Activated CD4-positive, CD25-positive, alpha-beta regulatory T cell treated with anti-CD3 and anti-CD28 coated beads, Interleukin-2, amount 50 U/mL, for 16 hours (primary cell): Measurements from ENCODE around the gene THSD4.
"Not testable (repeated sequence)": the region's sequence is repeated elsewhere in the genome, so short reads cannot be mapped to it uniquely, and the experiment has no call there.

Source experiments
- DNase-seq: peaks from one replicate; pipeline ENCODE4 v3.0.0-alpha.2; 2020; ENCODE audit warnings: low read depth, low spot score

The THSD4 gene

DNA sequence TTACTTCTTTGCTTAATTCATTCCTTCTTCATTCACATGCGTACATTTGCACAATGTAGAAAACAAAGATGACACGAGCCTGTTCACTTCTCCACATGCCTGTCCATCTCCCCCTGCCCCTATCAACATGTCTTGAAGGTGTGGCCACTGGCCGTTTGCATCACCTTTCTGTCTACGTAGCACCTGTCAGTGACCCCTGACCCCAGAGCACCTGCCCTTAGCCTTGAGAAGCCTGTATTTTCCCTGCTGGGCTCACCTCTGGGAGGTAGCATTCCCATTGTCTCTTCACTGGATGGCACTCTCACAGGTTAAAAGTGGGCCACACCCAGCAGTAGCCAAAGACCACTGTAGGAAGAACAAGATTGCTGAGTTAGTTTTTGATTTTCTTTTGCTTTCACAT lies 234.1 kb downstream of the THSD4 start:
- no peak for DNase-seq

GRCh38 chr15:71349736-71350526 lies 234.7 kb downstream of the THSD4 start:
- no peak for DNase-seq

GRCh38 chr15:71350622-71351378 lies 235.5 kb downstream of the THSD4 start:
- no peak for DNase-seq

DNA sequence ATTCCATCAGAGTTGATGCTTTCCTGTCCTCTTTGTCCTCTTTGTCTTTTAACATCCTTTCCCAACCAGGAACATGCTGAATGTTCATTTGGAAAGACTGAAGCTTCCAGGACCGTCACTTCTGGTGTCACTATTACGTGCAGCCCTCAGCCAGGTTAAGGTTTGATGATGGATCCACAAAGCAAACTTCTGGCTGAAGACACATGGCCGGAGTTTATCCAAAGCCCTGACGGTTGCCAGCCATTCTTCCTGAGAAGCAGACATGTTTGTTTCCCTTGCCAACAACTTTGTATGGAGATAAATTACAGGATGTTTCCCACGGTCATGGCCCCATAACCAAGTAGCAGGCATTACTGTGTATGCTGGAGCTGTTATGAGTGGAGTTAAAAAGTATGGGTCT lies 236.9 kb downstream of the THSD4 start:
- DNase-seq, result no peak

DNA sequence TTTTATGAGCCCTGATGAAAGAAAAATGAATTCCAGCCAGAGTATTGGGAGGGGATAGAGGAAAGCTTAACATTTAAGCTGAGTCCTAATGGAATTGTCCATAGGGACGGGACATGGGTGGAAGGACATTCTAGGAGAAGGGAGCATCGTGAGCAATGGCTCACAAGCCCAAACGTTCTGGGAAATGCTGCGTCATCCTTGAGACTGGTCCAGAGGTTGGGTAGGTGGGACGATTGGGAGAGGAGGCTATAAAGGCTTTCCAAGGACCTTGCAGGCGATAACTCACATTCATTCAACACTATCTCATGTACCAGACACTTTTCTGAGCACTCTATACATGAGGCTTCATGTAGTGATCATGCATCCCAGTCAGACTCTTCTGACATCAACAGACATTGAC lies 237.5 kb downstream of the THSD4 start:
- no peak for DNase-seq

GRCh38 chr15:71353171-71353570 lies 237.9 kb downstream of the THSD4 start:
- no peak for DNase-seq

DNA sequence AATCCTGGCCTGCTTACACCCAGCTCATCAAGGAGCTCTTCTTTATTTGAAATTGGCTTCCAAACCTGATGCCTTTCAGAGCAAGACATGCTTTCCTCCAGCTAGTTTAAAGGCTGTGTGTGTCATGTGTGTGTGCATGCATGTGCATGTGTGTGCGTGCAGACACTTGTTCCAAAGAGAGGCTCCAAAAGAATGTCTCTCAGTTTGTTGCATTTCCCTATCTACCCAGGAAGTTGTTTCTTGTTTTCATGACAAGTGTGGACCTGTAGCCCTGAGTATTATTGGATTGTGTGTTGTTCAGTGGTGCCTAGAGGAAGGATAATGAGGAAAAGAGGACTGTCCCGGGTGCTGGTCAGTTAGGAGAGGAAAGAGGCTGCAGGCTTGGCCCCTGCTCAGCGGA lies 240.0 kb downstream of the THSD4 start:
- no peak for DNase-seq

DNA sequence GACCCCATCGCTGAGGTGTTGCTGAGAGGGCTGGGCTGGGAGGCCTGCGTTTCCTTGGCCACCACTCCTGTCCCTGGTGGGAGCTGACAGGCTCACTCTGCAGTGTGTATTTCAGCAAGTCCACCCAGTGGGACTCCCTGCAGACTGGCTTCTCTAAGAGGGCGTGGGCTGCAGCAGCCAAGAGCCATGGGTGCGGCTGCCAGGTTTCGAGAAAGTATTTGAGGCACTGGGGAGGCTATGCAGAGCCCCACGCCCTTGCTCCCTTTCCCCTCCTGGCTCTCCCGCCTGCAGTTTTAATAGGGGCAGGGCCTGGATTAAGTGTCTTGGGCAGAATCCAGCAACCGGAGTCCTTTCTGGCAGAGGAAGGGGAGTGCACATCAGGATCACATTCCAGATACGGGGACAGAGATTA lies 242.1 kb downstream of the THSD4 start:
- DNase-seq, result no peak

DNA sequence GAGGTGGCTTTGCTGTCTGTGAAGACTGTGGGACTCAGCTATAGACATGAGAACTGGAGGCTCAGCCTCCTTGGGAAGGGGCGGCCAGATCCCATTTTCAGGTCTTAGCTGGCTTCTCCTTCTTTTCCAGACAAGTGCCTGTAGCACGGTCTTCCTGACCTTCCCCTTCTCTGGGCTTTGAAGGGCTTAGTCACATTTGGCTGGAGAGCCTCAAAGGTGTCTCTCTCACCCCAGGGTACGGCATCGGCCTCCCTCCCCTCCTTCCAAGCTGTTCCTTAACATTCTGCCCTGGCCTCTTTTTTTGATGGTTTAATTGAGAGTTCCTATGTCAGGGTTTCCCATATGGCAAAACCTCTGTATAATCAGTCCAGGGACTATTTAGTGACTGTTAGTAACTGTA lies 242.7 kb downstream of the THSD4 start:
- no peak for DNase-seq

DNA sequence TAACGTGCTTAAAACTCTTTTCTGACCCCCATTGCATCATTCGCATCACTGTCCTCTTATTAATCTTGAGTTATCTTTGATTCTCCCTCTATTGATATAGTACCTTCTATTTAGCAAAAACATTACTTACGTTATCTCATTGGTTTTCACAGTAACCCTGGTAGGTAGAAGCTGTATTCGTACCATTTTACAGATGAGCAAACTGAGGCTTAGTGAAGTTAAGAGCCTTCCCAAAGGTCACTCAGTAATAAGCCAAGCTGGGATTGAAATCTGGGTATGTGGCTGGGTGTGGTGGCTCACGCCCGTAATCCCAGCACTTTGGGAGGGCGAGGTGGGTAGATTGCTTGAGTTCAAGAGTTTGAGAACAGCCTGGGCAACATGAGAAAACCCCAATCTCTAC lies 244.0 kb downstream of the THSD4 start:
- no peak for DNase-seq

DNA sequence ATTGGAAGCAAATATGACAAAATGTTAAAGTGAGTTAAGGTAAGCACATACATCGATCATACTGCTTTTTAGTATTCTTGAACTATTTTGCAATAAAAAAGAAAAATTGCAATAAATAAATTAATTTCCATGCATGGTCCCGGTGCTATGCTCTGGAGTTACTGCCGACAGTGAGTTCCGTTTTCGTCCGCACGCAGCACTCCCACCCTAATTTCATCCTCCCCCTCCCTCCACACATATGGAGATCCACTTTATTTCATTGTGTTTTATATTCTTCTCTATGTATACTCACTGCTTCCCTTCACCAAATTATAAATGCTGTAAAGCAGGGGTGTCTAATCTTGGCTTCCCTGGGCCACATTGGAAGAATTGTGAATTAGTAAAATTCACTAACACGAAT lies 247.3 kb downstream of the THSD4 start:
- DNase-seq, result no peak

GRCh38 chr15:71362987-71363968 lies 248.0 kb downstream of the THSD4 start:
- DNase-seq, result no peak

DNA sequence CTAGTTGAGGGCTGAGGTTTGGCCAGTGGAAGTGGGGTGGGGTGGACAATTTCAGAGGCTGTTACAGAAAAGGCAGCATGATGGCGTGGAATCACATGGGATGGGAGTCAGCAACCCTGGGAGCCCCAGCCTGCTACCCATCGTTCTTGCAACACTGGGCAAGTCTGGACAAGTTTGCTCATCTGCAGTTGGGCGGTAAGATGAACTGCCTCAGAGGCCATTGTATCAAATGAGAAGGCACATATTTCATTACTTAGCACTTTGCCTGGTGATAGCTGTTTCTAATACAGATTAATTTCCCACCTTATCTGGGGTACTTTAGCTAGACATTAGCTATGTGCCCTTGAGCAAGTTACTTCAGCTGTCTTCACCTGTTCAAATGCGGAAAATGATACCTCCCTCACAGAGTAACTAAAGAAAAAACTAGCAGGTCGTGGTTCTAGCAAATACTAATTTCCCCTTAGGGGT lies 248.9 kb downstream of the THSD4 start:
- DNase-seq, result no peak

GRCh38 chr15:71366522-71366921 lies 251.3 kb downstream of the THSD4 start:
- no peak for DNase-seq

GRCh38 chr15:71366926-71367325 lies 251.7 kb downstream of the THSD4 start:
- DNase-seq, result no peak

GRCh38 chr15:71367737-71368136 lies 252.5 kb downstream of the THSD4 start:
- not testable (repeated sequence) for DNase-seq

GRCh38 chr15:71372769-71373168 lies 257.5 kb downstream of the THSD4 start:
- DNase-seq, result not testable (repeated sequence)

DNA sequence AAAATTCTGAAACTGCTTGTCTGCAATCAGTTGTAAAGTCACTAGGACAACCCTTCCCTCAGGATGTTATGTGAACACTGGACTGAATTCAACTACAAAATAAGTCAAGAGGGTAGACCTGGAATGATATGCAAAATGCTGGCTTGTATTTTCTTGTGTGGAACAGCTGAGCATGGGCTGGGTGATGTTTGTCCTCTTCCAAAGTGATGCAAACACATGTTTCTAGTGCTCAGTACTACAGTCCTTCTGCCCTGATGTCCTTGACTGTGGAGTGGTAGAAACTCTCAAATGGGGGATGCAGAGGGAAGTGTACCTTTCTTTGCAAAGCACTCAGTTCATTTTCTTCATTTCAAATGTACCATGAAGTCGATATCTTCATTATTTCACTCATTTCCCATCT lies 258.6 kb downstream of the THSD4 start:
- DNase-seq, result no peak

DNA sequence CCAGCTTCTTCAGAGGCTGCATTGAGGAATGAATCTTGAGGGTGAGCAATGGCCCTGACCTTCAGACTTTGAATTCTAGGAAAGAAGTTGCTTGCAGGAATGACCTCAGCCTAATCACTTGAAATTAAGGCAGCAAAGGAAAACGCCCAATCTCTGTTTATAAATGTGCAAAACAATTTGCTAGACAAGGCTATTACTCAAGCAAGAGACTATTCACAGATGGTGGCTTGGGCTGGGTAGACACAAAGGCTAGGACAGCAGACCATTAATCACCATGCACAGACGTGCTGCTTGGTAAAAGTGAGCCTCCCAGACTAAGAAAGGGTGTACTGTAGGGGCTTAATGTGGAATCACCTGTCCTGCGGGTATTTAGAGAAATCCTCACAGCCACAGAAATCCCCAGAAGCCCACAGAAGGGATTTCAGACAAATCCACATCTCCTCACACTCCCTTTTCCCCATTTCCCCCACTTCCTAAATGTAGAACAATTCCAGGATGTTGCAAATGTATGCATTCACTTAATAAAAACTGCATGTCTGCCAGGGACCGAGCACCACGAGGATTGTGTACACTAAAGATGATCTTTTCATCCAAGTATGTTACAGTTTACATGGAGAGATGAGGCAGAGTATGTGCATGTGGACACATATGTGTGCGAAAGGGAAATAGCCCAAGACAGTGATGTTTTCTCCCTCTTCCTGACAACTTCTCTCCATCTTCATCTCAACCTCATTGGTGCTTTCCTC lies 259.5 kb downstream of the THSD4 start:
- no peak for DNase-seq

DNA sequence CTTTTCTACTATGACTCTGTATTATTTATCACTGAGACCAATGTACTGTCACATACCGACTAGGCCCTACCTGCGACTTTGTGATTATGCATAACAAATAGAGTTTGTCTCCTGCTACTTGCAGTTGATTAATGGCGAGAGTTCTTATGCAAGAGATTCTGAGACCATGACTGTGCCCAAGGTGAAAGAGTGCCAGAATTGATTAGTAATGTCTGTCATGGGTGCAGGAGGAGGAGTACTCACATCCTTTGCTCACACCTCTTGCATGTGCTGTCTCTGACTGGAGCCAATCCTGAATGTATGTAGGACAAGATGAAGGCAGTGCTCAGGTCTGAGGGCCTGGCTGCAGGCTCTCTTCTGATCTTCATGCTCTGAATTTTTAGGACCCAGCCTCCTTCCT lies 260.7 kb downstream of the THSD4 start:
- DNase-seq, result no peak

DNA sequence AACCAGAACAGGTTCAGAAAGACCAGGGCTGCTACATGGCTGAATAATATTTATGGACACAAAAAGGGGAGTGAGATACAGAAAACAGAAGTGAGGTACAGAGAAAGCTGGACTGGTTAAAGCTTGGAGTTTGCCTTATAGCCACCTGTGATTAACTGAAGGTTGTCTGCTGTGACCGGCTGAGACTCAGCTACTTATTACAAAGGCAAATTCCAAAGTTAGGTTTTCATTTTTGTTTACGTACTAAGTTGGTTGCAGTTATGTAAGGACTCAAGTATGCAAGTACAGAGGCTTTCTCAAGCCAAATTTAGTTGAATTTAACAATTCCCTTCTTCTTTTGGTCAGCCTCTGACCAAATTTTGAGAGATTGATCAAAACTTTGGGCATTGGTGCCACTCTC lies 264.6 kb downstream of the THSD4 start:
- DNase-seq, result no peak
